T-helper 1 cell (primary cell): Measurements from ENCODE around the gene DIPK2A.

Experiments used
- DNase-seq, 5 donors: peaks; one replicate each; pipeline ENCODE4 v3.0.0-alpha.2; 2012 to 2020

DIPK2A gene

GRCh38 chr3:143974271-143975238 is 2.9 kb downstream of the DIPK2A start:
- DNase-seq = no peak

GRCh38 chr3:143975554-143976152 is 4.0 kb downstream of the DIPK2A start:
- DNase-seq = peak in 1 of 5 donors; percentile 27

GRCh38 chr3:143977341-143978262 is 6.0 kb downstream of the DIPK2A start:
- no peak for DNase-seq

GRCh38 chr3:143978263-143978631 is 6.6 kb downstream of the DIPK2A start:
- no peak for DNase-seq

GRCh38 chr3:143979041-143979440 is 7.4 kb downstream of the DIPK2A start:
- no peak for DNase-seq

- no peak for DNase-seq
Observed at GRCh38 chr3:143979813-143980212, 8.2 kb downstream of the DIPK2A start.

- no peak for DNase-seq
Observed at GRCh38 chr3:143988306-143988705, 16.7 kb downstream of the DIPK2A start.

GRCh38 chr3:143989461-143989860 is 17.8 kb downstream of the DIPK2A start:
- DNase-seq = no peak

GRCh38 chr3:143991713-143992112 is 20.1 kb downstream of the DIPK2A start:
- DNase-seq = no peak

- no peak for DNase-seq
Observed at GRCh38 chr3:143998266-143998665, 26.6 kb downstream of the DIPK2A start.

GRCh38 chr3:144003051-144003450 is 31.4 kb downstream of the DIPK2A start:
- no peak for DNase-seq

- no peak for DNase-seq
Observed at GRCh38 chr3:144010371-144010770, 38.7 kb downstream of the DIPK2A start.

GRCh38 chr3:144011251-144011799 is 39.7 kb downstream of the DIPK2A start:
- no peak for DNase-seq

- DNase-seq = no peak
Observed at GRCh38 chr3:144015133-144015532, 43.5 kb downstream of the DIPK2A start.

GRCh38 chr3:144018776-144019175 is 47.2 kb downstream of the DIPK2A start:
- no peak for DNase-seq
